GM12864 (cell line): ENCODE measurements around the gene LCE2C.

ENCODE experiments used
- DNase-seq: peaks from one replicate; pipeline ENCODE4 v3.0.0-alpha.2; 2011; ENCODE audit warnings: low read depth
- H3K4me3 ChIP-seq: 2 replicates; pipeline ENCODE4 v1.5.1; 2011; ENCODE audit warnings: mild to moderate bottlenecking, low read depth, low read length, control low read depth
- TF ChIP-seq, protein P1 (sequence below): IDR thresholded peaks from 2 replicates; pipeline ENCODE4 v1.5.1; 2011; ENCODE audit warnings: low read depth, mild to moderate bottlenecking, moderate library complexity, low read length, control low read depth, inconsistent platforms; ENCODE audit errors: missing control alignments

The LCE2C gene

DNA sequence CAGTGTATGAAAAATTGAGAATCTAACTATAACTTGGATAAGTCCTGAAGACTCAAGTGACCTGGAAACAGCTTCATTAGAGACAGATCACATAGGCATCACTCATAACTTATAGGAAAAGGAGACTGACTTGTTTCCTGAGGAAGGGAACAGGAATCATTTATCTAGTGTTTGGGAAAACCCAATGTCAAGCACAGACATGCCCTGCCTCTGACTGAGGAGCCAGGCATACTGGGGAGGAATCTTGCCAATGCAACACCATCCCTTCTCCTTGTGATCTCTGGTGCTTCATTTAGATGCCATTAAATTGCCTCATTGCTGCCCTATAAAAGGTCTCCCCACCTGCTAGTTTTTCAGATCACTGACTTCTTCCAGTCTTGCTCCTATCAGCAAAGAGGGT lies 43.2 kb downstream of the LCE2C start:
- no peak overlapping the region for H3K4me3 ChIP-seq
- DNase-seq, result no peak
- TF ChIP-seq, protein P1, sequence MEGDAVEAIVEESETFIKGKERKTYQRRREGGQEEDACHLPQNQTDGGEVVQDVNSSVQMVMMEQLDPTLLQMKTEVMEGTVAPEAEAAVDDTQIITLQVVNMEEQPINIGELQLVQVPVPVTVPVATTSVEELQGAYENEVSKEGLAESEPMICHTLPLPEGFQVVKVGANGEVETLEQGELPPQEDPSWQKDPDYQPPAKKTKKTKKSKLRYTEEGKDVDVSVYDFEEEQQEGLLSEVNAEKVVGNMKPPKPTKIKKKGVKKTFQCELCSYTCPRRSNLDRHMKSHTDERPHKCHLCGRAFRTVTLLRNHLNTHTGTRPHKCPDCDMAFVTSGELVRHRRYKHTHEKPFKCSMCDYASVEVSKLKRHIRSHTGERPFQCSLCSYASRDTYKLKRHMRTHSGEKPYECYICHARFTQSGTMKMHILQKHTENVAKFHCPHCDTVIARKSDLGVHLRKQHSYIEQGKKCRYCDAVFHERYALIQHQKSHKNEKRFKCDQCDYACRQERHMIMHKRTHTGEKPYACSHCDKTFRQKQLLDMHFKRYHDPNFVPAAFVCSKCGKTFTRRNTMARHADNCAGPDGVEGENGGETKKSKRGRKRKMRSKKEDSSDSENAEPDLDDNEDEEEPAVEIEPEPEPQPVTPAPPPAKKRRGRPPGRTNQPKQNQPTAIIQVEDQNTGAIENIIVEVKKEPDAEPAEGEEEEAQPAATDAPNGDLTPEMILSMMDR, result no peak

DNA sequence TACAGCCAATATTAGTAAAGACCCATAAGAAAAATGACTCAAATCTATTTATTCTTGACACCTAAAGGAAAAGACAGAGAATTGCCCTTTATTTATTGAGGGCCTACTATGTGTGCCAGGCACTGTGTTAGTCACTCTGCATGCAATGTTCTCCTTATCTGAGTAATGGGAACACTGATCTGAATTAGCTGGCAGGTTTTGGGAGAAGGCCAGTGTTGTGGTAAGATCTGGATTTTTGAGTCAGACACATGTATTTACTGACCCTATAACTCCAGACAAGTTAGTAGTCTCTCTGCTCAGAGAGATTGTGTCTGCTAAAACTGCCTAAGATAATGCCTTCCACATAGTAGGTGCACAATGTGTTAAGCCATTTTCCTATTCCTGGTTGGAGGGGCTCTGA lies 50.2 kb downstream of the LCE2C start:
- no peak for DNase-seq
- H3K4me3 ChIP-seq, result no peak overlapping the region
- TF ChIP-seq, protein P1, result no peak
